A673 (cell line): ENCODE measurements around the gene LRRC2. TPM values are rescaled to one million over a fixed set of nuclear protein-coding genes. Genes with fewer than 3 reads are reported as not detected.

Experiments
- BruUV-seq: library from RNA; stranded (reverse); fragments of 400-500 nt; replicated peaks from 2 replicates; lab custom pipeline; 2021; lab: Mats Ljungman, UMichigan
- CTCF ChIA-PET: fragments of 300-600 bp; sonication (Branson Sonifier 250); formaldehyde crosslinking; loops from one replicate; lab custom pipeline; 2022; ENCODE audit warnings: antibody characterized with exemption; lab: Charles Lee
- POLR2A ChIA-PET: fragments of 300-600 bp; sonication (Branson Sonifier 250); formaldehyde crosslinking; loops from one replicate; lab custom pipeline; 2022; ENCODE audit warnings: antibody characterized with exemption; ENCODE audit not compliant: low non-redundant PET; lab: Charles Lee
- DNase-seq: peaks from one replicate; pipeline ENCODE4 v3.0.0-alpha.2; 2015; ENCODE audit warnings: low spot score
- H3K27ac ChIP-seq: fragments of 200-600 bp; sonication (generic); 2 replicates; pipeline ENCODE4 v1.5.1; 2016; ENCODE audit warnings: mixed run types, low read depth, mild to moderate bottlenecking, mixed read lengths, antibody characterized with exemption, low read length; ENCODE audit not compliant: poor library complexity, severe bottlenecking
- H3K27me3 ChIP-seq: fragments of 200-600 bp; sonication (generic); replicated peaks from 2 replicates; pipeline ENCODE4 v1.6.1; 2017; ENCODE audit warnings: mixed run types, low read depth, mild to moderate bottlenecking, mixed read lengths, antibody characterized with exemption, low read length; ENCODE audit not compliant: insufficient read depth, poor library complexity
- H3K36me3 ChIP-seq: fragments of 200-600 bp; sonication (generic); 2 replicates; pipeline ENCODE4 v1.6.1; 2016; ENCODE audit warnings: mixed run types, mild to moderate bottlenecking, mixed read lengths, antibody characterized with exemption, low read length; ENCODE audit not compliant: insufficient read depth, poor library complexity, severe bottlenecking
- H3K4me1 ChIP-seq: fragments of 200-600 bp; sonication (generic); 2 replicates; pipeline ENCODE4 v1.6.1; 2017; ENCODE audit warnings: mixed run types, mild to moderate bottlenecking, mixed read lengths, antibody characterized with exemption, low read length; ENCODE audit not compliant: insufficient read depth, poor library complexity, severe bottlenecking
- H3K4me3 ChIP-seq: fragments of 200-600 bp; sonication (generic); 2 replicates; pipeline ENCODE4 v1.5.1; 2016; ENCODE audit warnings: low read depth, mixed run types, mild to moderate bottlenecking, mixed read lengths, low read length; ENCODE audit not compliant: poor library complexity, severe bottlenecking
- H3K9me3 ChIP-seq: fragments of 200-600 bp; sonication (generic); 2 replicates; pipeline ENCODE4 v1.6.1; 2016; ENCODE audit warnings: mixed run types, low read depth, mild to moderate bottlenecking, mixed read lengths, antibody characterized with exemption, low read length; ENCODE audit not compliant: poor library complexity, severe bottlenecking
- CTCF ChIP-seq: fragments of 300-800, 200-600 bp; sonication (generic); conservative IDR thresholded peaks from 2 replicates; pipeline ENCODE4 v1.5.1; 2017; ENCODE audit warnings: low read depth, mild to moderate bottlenecking, antibody characterized with exemption, low read length, moderate library complexity, mixed read lengths
- EZH2 ChIP-seq: fragments of 200-600 bp; sonication (generic); IDR thresholded peaks from 2 replicates; pipeline ENCODE4 v1.6.1; 2017; ENCODE audit warnings: borderline replicate concordance, low read depth, mild to moderate bottlenecking, mixed read lengths, antibody characterized with exemption, low read length; ENCODE audit not compliant: poor library complexity, severe bottlenecking
- intact Hi-C: fragments of 100-400 bp; cut with micrococcal nuclease; formaldehyde crosslinking; loops from one replicate; pipeline ENCODE4 v1.10.0; 2022; ENCODE audit not compliant: unreplicated experiment
- total RNA-seq: library from RNA; stranded (reverse); gene quantifications from 2 replicates; pipeline ENCODE4 v1.2.3, GENCODE V29; 2021

LRRC2 gene
- total RNA-seq, 1 experiment from 2014 or later, result 0.28 TPM

- intact Hi-C loops, result loop anchor here (5.0 kb wide), 1 partner anchor 72 kb away; no protein-coding TSS in a partner anchor
- H3K36me3 ChIP-seq, result no peaks in the 10 kb centered on the region
- H3K4me3 ChIP-seq, result no peak overlapping the region
- H3K27me3 ChIP-seq, result no peaks in the 10 kb centered on the region
- POLR2A ChIA-PET, result no interaction called here
- no peaks in the 10 kb centered on the region for H3K4me1 ChIP-seq
- TF ChIP-seq EZH2 (no peak), CTCF (no peak)
- no peak for DNase-seq
- H3K9me3 ChIP-seq, result no peaks in the 10 kb centered on the region
- H3K27ac ChIP-seq, result no peak overlapping the region
- CTCF ChIA-PET, result no interaction called here
- BruUV-seq, result no TSS peak
Measured at GRCh38 chr3:46485779-46486175, 80.3 kb downstream of the LRRC2 start.

- POLR2A ChIA-PET, result no interaction called here
- CTCF ChIA-PET, result no interaction called here
- TF ChIP-seq EZH2 (no peak), CTCF (no peak)
- H3K27ac ChIP-seq, result no peak overlapping the region
- no peak for DNase-seq
- H3K36me3 ChIP-seq, result no peaks in the 10 kb centered on the region
- H3K4me1 ChIP-seq, result no peaks in the 10 kb centered on the region
- BruUV-seq, result no TSS peak
- intact Hi-C loops, result loop anchor here (5.0 kb wide), 1 partner anchor 72 kb away; no protein-coding TSS in a partner anchor
- H3K27me3 ChIP-seq, result no peaks in the 10 kb centered on the region
- H3K9me3 ChIP-seq, result no peaks in the 10 kb centered on the region
- H3K4me3 ChIP-seq, result no peak overlapping the region
Measured at GRCh38 chr3:46484911-46485778, 81.0 kb downstream of the LRRC2 start.

GRCh38 chr3:46484388-46484787, 81.7 kb downstream of the LRRC2 start:
- no peak for TF ChIP-seq EZH2
- no peak for TF ChIP-seq CTCF
- BruUV-seq, result no TSS peak
- Histone ChIP-seq H3K27ac (no peak overlapping the region), H3K27me3 (no peaks in the 10 kb centered on the region), H3K4me1 (no peaks in the 10 kb centered on the region), H3K9me3 (no peaks in the 10 kb centered on the region), H3K36me3 (no peaks in the 10 kb centered on the region), H3K4me3 (no peak overlapping the region)
- intact Hi-C loops, result no loop called here
- POLR2A ChIA-PET, result no interaction called here
- DNase-seq, result no peak
- CTCF ChIA-PET, result no interaction called here
